HG02870 (cell line): Measurements from ENCODE around the gene PCBP3.
"Not testable (repeated sequence)": the region's sequence is repeated elsewhere in the genome, so short reads cannot be mapped to it uniquely, and the experiment has no call there.

Experiments
- ATAC-seq: cut with Tn5 transposase; IDR thresholded peaks from one replicate; pipeline ENCODE4 v1.9.1; 2021; ENCODE audit warnings: mild to moderate bottlenecking, moderate library complexity; ENCODE audit not compliant: unreplicated experiment

PCBP3 gene

GRCh38 chr21:45952527-45952926 is 309.0 kb downstream of the PCBP3 start:
- not testable (repeated sequence) for ATAC-seq

DNA sequence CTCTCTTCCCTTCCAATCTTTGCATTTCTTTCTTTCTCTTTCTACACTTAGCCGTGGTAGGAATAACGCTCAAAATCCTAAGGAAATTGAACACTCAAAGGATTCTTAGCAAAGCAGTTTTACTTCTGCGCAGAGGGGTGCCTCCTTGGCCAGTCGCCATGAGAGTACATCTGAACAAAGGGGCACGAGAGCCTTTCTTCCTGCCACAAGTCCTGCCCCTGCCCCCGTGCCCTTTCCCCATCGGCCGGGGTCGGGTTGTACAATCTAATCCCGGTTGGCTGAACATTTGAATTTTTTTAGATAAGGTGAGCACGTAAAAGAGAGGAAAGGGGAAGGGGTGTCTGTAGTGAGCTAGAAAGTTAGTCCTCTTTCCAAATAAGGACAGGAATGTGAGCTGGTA is 309.4 kb downstream of the PCBP3 start:
- ATAC-seq: no peak

- ATAC-seq: no peak
These were observed 310.7 kb downstream of the PCBP3 start for GRCh38 chr21:45954261-45954660.

DNA sequence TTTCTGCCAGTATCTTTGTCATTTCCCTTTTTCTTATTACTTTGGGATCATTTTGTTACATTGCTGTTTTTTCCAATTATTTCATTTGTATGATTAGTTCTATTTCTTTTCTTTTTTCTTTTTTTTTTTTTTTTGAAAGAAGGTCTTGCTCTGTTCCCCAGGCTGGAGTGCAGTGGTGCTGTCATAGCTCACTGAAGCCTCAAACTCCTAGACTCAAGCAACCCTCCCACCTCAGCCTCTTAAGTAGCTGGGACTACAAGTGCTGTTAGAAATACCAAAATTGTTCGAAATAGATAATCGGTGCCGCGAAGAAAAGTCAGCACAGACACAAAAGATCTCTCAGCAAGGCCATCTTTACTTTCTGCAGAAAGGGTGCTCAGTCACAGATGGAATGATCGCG is 311.4 kb downstream of the PCBP3 start:
- ATAC-seq: no peak

DNA sequence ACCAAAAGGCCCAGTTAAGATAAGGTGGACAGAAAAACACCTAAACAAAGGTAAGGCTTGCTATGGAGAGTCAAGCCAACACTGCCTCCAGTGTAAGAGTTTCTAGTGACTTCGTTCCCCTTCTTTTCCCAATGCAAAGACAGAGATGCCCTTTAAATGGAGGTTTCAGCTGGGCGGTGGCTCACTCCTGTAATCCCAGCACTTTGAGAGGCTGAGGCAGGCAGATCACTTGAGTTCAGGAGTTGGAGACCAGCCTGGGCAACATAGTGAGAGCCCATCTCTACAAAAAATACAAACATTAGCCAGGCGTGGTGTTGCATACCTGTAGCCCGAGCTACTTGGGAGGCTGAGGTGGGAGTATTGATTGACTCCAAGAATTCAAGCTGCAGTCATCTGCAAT is 314.0 kb downstream of the PCBP3 start:
- no peak for ATAC-seq

DNA sequence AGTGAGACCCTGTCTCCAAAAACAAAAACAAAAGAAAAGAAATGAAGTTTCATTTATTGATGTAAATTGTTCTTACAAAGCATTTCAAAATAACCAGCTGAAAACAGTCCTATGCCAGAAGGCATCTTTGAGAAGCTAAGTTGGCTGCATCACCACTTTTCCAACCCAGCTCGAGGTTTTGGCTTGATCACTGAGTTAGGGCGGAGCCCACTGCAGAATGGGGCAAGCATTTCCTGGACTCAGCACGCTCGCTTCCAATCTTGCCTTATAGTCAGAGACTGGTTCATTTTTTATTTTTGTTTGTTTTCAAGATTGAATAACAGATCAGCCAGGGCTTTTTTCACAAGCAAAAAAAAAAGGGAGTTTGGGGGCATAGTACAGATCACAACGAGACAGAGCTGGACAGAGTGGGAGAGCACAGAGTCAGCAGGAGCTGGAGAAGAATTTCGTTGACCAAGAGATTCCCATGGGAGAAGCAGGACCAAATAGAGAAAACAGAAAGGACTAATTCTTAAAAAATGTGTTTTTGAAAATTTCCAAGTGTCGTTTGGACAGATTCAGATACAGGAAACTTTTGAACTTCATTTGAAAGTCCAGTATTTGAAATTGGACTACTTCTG is 314.6 kb downstream of the PCBP3 start:
- ATAC-seq: no peak

GRCh38 chr21:45959182-45959581 is 315.7 kb downstream of the PCBP3 start:
- ATAC-seq: no peak

- ATAC-seq: no peak
These were observed 316.4 kb downstream of the PCBP3 start for GRCh38 chr21:45959779-45960390.

DNA sequence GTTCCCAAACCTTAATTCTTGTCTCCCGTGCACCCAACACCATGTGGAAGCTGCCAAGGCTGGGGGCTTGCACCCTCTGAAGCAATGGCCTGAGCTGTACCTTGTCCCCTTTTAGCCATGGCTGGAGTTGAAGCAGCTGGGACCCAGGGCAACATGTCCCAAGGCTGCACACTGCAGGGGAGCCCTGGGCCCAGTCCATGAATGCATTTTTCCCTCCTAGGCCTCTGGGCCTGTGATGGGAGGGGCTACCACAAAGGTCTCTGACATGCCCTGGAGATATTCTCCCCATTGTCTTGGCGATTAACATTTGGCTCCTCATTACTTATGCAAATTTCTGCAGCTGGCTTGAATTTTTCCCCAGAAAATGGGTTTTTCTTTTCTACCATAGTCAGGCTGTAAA is 317.9 kb downstream of the PCBP3 start:
- ATAC-seq: not testable (repeated sequence)

- ATAC-seq: no peak
These were observed 319.2 kb downstream of the PCBP3 start for GRCh38 chr21:45962531-45963231.

- no peak for ATAC-seq
These were observed 319.7 kb downstream of the PCBP3 start for GRCh38 chr21:45963232-45963570.

DNA sequence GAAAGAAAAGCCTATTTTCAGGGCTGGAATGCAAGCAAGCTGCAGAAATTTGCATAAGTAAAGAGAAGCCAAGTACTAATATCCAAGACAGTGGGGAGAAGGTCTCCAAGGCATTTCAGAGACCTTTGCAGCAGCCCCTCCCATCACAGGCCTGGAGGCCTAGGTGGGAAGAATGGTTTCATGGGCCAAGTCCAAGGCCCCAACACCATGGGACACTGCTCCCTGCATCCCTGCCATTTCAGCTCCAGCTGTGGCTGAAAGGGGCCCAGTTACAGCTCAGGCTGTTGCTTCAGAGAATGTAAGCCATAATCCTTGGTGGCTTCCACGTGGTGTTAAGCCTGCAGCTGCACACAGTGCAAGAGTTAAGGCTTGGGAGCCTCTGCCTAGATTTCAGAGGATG is 321.1 kb downstream of the PCBP3 start:
- ATAC-seq: no peak

- no peak for ATAC-seq
These were observed 321.7 kb downstream of the PCBP3 start for GRCh38 chr21:45965084-45965809.

- no peak for ATAC-seq
These were observed 323.4 kb downstream of the PCBP3 start for GRCh38 chr21:45966791-45967394.

- ATAC-seq: no peak
These were observed 326.6 kb downstream of the PCBP3 start for GRCh38 chr21:45969921-45970673.

DNA sequence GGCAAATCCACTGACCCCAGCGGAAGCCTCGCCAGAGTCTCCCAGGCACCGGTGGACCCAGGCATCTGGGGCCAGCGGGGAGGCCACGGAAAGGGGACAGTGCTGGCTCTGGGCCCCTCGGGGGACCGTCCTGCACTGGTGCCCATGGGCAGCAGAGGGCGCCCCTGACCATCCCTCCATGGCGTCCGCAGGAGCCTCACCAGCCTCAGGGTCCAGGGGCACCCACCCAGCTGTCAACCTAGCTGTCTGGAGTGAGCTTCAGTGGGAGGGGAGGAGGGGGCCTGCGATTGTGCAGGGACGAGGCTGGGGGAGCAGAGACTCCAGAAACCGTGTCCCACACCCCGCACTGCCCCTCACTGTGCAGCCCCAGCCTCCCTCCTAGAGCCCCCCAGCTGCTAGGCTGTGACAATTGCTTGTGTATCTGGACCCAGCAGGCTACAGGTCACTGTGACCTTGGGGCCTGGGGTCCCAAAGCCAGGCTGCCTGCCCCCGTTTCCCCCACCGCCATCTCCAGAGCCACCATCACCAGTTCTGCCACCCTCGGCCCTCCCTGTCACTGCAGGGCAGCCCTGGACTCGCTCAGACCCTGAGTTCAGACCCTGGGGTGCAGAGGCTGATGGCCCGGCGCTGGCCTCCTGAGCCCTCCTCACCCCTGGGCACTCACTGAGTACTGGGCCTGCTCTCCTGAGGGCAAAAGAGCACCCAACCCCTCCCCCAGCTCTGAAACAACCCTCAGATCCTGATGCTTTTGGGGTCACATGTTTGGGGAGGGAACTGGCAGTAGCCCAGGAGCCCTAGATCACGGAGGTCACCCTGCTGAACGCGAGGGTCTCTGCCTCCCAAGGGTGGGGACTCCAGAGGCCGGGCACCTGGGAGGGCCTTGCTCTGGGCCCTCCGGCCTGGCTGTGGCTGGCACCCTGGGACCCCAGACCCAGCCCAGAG is 327.4 kb downstream of the PCBP3 start:
- no peak for ATAC-seq

DNA sequence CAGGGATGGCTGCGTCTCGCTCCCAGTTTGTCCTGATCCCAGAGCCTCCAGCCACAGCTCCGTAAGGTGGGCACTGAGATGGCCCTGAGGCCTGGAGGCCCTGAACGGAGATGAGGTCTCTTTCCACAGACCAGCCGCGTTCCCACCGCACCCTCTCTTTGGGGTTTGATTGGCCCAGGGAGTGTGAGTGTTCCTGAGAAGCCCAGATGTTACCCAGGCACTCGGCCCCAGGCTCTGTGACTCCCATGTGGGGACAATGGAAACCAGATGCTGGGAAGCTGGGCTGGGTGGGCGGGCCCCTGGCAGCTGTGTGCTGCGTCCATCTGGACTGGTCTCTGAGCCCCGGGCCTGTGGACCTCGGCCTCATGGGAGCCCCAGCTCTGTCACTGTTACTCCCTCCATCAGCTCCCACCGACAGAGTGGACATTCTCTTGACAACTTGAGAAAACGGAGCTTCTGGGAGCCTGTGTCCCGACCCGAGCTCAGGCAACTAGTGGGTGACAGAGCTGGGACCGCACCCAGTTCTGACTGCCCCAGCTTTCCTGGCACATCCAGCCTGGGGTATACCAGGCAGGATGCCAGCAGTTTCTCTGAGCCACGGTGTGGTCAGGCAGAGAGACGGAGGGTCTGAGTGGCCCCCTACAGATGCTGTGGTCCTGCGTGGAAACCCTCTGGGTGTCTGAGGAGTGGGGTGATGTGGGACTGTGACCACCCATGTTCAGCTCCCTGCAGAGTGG is 328.3 kb downstream of the PCBP3 start:
- ATAC-seq: no peak

DNA sequence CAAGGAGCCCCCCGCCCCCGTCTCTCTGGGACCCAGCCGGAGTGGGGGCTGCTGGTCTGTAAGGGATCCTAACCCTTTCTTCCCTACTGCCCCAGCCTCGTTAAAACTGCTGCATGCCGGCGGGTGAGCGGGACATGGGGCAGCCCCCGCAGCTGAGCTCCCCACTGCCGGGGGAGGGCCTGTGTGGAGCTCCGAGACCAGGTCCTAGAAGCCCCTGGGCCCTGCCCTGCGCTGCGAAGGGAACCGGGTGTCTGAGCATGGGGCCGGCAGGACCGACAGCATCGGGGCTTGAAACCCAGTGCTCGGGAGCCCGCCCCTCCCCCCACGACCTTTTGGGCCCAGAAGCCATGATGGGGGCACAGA is 328.8 kb downstream of the PCBP3 start:
- ATAC-seq: no peak
